EH (cell line): Measurements from ENCODE around the gene CABP2.
"Not testable (repeated sequence)": the region's sequence is repeated elsewhere in the genome, so short reads cannot be mapped to it uniquely, and the experiment has no call there.

Source experiments
- DNase-seq: peaks from one replicate; pipeline ENCODE4 v3.0.0-alpha.2; 2015; ENCODE audit warnings: low read depth

CABP2 gene

DNA sequence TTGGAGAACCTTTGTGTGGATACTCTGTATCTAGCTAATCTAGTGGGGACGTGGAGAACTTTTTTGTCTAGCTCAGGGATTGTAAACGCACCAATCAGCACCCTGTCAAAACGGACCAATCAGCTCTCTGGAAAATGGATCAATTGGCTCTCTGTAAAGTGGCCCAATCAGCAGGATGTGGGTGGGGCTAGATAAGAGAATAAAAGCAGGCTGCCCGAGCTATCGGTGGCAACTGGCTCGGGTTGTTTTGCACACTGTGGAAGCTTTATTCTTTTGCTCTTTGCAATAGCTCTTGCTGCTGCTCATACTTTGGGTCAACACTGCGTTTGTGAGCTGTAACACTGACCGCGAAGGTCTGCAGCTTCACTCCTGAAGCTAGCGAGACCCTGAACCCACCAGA is 46.6 kb downstream of the CABP2 start:
- DNase-seq, result not testable (repeated sequence)

DNA sequence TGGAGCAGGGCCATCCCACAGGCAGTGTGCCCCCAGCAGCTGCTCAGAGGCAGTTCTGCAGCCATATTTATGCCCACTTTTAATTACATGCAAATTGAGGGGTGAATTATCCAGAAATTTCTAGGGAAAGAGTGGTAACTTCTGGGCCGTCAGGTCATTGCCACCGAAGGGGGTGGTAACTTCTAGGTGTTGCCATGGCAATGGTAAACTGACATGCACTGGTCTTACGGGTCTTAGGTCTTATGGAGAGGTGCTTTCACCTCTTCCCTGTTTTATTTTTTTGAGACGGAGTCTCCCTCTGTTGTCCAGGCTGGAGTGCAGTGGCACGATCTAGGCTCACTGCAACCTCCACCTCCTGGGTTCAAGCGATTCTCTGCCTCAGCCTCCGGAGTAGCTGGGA is 50.4 kb downstream of the CABP2 start:
- DNase-seq, result no peak

DNA sequence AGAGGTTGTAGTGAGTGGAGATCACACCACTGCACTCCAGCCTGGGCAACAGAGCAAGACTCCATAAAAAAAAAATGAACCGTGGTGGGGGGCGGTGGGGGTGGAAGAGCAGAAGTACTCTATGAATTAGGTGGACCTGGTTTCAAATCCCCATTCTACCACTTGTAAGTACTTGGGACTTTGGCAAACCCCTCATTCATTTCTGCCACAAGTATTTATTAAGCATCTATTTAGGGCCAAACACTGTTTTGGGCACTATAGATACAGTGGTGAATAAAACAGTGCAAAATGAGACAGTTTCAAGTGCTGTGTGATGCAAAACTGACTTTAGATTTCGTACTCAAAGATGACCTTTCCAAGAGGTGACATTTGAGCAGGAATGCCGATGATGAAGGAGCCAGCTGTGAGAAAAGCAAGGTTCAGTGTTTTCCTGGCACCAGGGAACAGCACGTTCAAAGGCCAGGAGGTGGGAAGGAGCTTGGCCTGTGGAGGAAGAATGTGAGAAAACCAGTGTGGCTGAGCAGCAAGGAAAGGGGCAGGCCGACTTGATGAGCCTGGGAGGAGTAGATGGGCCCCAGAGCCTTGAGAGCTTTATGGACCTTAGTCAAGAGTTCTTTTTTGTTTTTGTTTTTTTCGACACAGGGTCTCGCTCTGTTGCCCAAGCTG is 52.8 kb downstream of the CABP2 start:
- no peak for DNase-seq

DNA sequence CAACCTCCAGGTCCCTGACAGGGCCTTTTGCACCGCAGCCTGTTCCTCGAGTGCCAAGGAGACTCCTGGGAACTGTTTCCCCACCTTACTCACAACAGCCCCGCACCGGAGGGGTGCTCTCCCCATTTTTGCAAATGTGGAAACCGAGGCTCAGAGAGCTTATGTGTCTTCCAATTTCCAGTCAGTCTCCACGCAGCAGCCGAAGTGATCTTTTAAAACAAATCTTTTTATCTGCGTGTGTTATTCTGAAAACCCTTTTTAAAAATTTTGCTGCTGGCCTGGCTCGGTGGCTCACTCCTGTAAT is 53.8 kb downstream of the CABP2 start:
- DNase-seq, result no peak
